SK-N-SH (cell line): ENCODE measurements around the gene MINDY4. TPM values are rescaled to one million over a fixed set of nuclear protein-coding genes. Genes with fewer than 3 reads are reported as not detected.

ENCODE experiments used
- CTCF ChIA-PET: fragments of 300-600, 350-600 bp; formaldehyde crosslinking; extraction: SDS; loops from one replicate; lab custom pipeline; 2021; lab: Yijun Ruan, JAX
- POLR2A ChIA-PET: fragments of 350-600 bp; sonication (Branson Sonifier 250); formaldehyde crosslinking; extraction: SDS; loops from one replicate; lab custom pipeline; 2020; ENCODE audit warnings: antibody characterized with exemption, inconsistent platforms; lab: Yijun Ruan, JAX
- DNase-seq: peaks from one replicate; pipeline ENCODE4 v3.0.0; 2012
- H2AFZ ChIP-seq: fragments of 200-600 bp; sonication (generic); 2 replicates; pipeline ENCODE4 v1.8.1; 2016; ENCODE audit warnings: antibody characterized with exemption, mild to moderate bottlenecking, low read depth
- H3F3A ChIP-seq: fragments of 200-600 bp; sonication (generic); replicated peaks from 2 replicates; pipeline ENCODE3; 2016; ENCODE audit warnings: antibody characterized with exemption, mild to moderate bottlenecking; ENCODE audit not compliant: insufficient read depth
- H3K27ac ChIP-seq, 2 experiments: fragments of 200-500 bp in 1 of 2; fragments of 200-600 bp in 1 of 2; sonication (Bioruptor generic) in 1 of 2; sonication (generic), shearing (Covaris generic) in 1 of 2; 2 replicates each; pipeline versions ENCODE4 v1.5.1 to v1.6.1; 2014 to 2016; ENCODE audit warnings: low read depth in 2 of 2, inconsistent platforms in 1 of 2, low read length in 1 of 2, mild to moderate bottlenecking in 1 of 2, mixed read lengths in 1 of 2
- H3K27me3 ChIP-seq: fragments of 200-600 bp; sonication (generic), shearing (Covaris generic); 2 replicates; pipeline ENCODE4 v1.6.1; 2016; ENCODE audit warnings: mixed run types; ENCODE audit not compliant: insufficient read depth
- H3K36me3 ChIP-seq, 2 experiments: fragments of 200-500 bp in 1 of 2; fragments of 200-600 bp in 1 of 2; sonication (Bioruptor generic) in 1 of 2; sonication (generic) in 1 of 2; replicated peaks in 1 of 2; 2 replicates each; pipeline versions ENCODE3 to v1.5.1; 2014 to 2016; ENCODE audit warnings: low read length in 1 of 2, mild to moderate bottlenecking in 1 of 2; ENCODE audit not compliant: insufficient read depth in 2 of 2, control insufficient read depth in 1 of 2
- H3K4me1 ChIP-seq, 2 experiments: fragments of 200-500 bp in 1 of 2; fragments of 200-600 bp in 1 of 2; sonication (Bioruptor generic) in 1 of 2; sonication (generic), shearing (Covaris generic) in 1 of 2; 2 replicates each; pipeline versions ENCODE4 v1.5.1 to v1.6.1; 2014 to 2016; ENCODE audit warnings: low read depth in 1 of 2, low read length in 1 of 2, mixed run types in 1 of 2; ENCODE audit not compliant: insufficient read depth in 2 of 2, control insufficient read depth in 1 of 2
- H3K4me2 ChIP-seq: fragments of 200-600 bp; sonication (generic), shearing (Covaris generic); 2 replicates; pipeline ENCODE4 v1.6.1; 2017; ENCODE audit warnings: mixed run types
- H3K4me3 ChIP-seq, 2 experiments: fragments of 200-500 bp in 1 of 2; fragments of 200-600 bp in 1 of 2; sonication (Bioruptor generic) in 1 of 2; sonication (generic), shearing (Covaris generic) in 1 of 2; 2 replicates each; pipeline versions ENCODE4 v1.5.1 to v1.8.1; 2014 to 2016; ENCODE audit warnings: low read depth in 2 of 2, inconsistent platforms in 1 of 2, low read length in 1 of 2, mild to moderate bottlenecking in 1 of 2, mixed read lengths in 1 of 2, moderate library complexity in 1 of 2
- H3K79me2 ChIP-seq: fragments of 200-600 bp; sonication (generic); 2 replicates; pipeline ENCODE4 v1.8.1; 2017; ENCODE audit warnings: mild to moderate bottlenecking; ENCODE audit not compliant: insufficient read depth
- H3K9ac ChIP-seq: fragments of 200-600 bp; sonication (generic); 2 replicates; pipeline ENCODE4 v1.6.1; 2017; ENCODE audit warnings: mixed run types
- H3K9me2 ChIP-seq: fragments of 200-600 bp; sonication (generic); 2 replicates; pipeline ENCODE4 v1.6.1; 2017; ENCODE audit warnings: mixed run types
- H3K9me3 ChIP-seq: fragments of 200-600 bp; sonication (generic); 2 replicates; pipeline ENCODE4 v1.6.1; 2017; ENCODE audit warnings: mixed run types, mild to moderate bottlenecking, moderate library complexity
- H4K20me1 ChIP-seq: fragments of 200-600 bp; sonication (generic); 2 replicates; pipeline ENCODE4 v1.6.1; 2017; ENCODE audit warnings: mild to moderate bottlenecking, mixed run types; ENCODE audit not compliant: insufficient read depth
- CTCF ChIP-seq: fragments of 200-600 bp; sonication (generic); IDR thresholded peaks from 2 replicates; pipeline ENCODE4 v1.6.1; 2017; ENCODE audit warnings: antibody characterized with exemption, mild to moderate bottlenecking, moderate library complexity
- ELF1 ChIP-seq: IDR thresholded peaks from 2 replicates; pipeline ENCODE4 v1.4.0; 2012
- EP300 ChIP-seq, 2 experiments: IDR thresholded peaks; 2 replicates each; pipeline versions ENCODE4 v1.4.0 to v1.6.1; 2012; ENCODE audit warnings: borderline replicate concordance in 1 of 2, low read depth in 1 of 2, low read length in 1 of 2
- EZH2phosphoT487 ChIP-seq: fragments of 200-600 bp; sonication (generic); IDR thresholded peaks from 2 replicates; pipeline ENCODE4 v1.6.1; 2017; ENCODE audit warnings: low read depth, mixed run types, mild to moderate bottlenecking, antibody characterized with exemption, moderate library complexity, borderline replicate concordance
- FOSL2 ChIP-seq: IDR thresholded peaks from 2 replicates; pipeline ENCODE4 v1.4.0; 2012; ENCODE audit warnings: low read depth, mild to moderate bottlenecking, moderate library complexity, borderline replicate concordance
- FOXM1 ChIP-seq: IDR thresholded peaks from 2 replicates; pipeline ENCODE4 v1.4.0; 2012; ENCODE audit warnings: low read depth, mild to moderate bottlenecking
- IRF3 ChIP-seq: fragments of 150-350 bp; IDR thresholded peaks from 2 replicates; pipeline ENCODE4 v1.6.1; 2016; ENCODE audit warnings: mild to moderate bottlenecking, low read depth, low read length
- JUND ChIP-seq: IDR thresholded peaks from 2 replicates; pipeline ENCODE4 v1.4.0; 2012
- MAX ChIP-seq: IDR thresholded peaks from 2 replicates; pipeline ENCODE4 v1.4.0; 2012; ENCODE audit warnings: low read depth
- MEF2A ChIP-seq: IDR thresholded peaks from 2 replicates; pipeline ENCODE4 v1.4.0; 2012; ENCODE audit warnings: low read depth, borderline replicate concordance
- NRF1 ChIP-seq: IDR thresholded peaks from 2 replicates; pipeline ENCODE4 v1.6.1; 2012; ENCODE audit warnings: low read depth, mild to moderate bottlenecking, low read length
- PBX3 ChIP-seq: IDR thresholded peaks from 2 replicates; pipeline ENCODE4; 2012
- POLR2AphosphoS5 ChIP-seq: IDR thresholded peaks from 2 replicates; pipeline ENCODE4 v1.6.1; 2012; ENCODE audit warnings: low read depth, low read length
- RCOR1 ChIP-seq: fragments of 150-350 bp; IDR thresholded peaks from 2 replicates; pipeline ENCODE4 v1.6.1; 2017; ENCODE audit warnings: antibody characterized with exemption, low read length
- RFX5 ChIP-seq: IDR thresholded peaks from 2 replicates; pipeline ENCODE4 v1.6.1; 2012; ENCODE audit warnings: mild to moderate bottlenecking, improper control_type of control experiment, low read length
- SIN3A ChIP-seq: IDR thresholded peaks from 2 replicates; pipeline ENCODE4 v1.6.1; 2012; ENCODE audit warnings: low read depth, mild to moderate bottlenecking, low read length, moderate library complexity, borderline replicate concordance
- TAF1 ChIP-seq: IDR thresholded peaks from 2 replicates; pipeline ENCODE4 v1.6.1; 2012; ENCODE audit warnings: low read depth, mild to moderate bottlenecking, low read length, moderate library complexity, borderline replicate concordance
- TCF12 ChIP-seq: IDR thresholded peaks from 2 replicates; pipeline ENCODE4 v1.4.0; 2012
- USF2 ChIP-seq: fragments of 150-350 bp; IDR thresholded peaks from 2 replicates; pipeline ENCODE4 v1.6.1; 2017; ENCODE audit warnings: antibody characterized with exemption, low read length, low read depth, borderline replicate concordance
- WGBS: methylation state at CpG from one replicate; pipeline ENCODE4 v1.1.6; 2017; ENCODE audit warnings: low lambda C conversion rate; 5-methylcytosine and 5-hydroxymethylcytosine counted together
- polyA plus RNA-seq, 3 experiments: library from polyadenylated mRNA; depleted of rRNA; stranded (reverse); fragments of >200 nt; gene quantifications; 2 replicates each; pipeline ENCODE4 v1.2.3, GENCODE V29; 2012

MINDY4 gene
- polyA plus RNA-seq, 1 of the 3 experiments (the other 2 are of a cell fraction), result 1.8 TPM

- H3K4me2 ChIP-seq, result no peak overlapping the region
- no peak for DNase-seq
- no peaks in the 10 kb centered on the region for H3K9me2 ChIP-seq
- H3K79me2 ChIP-seq, result no peaks in the 10 kb centered on the region
- no peaks in the 10 kb centered on the region for H3K27me3 ChIP-seq
- TF ChIP-seq TAF1, result no peak
- peak; percentile 35; the same call in 1 of the 2 replicates for TF ChIP-seq TCF12
- WGBS, result 67% methylated on average over 12 of the region's 12 CpGs
- H2AFZ ChIP-seq, result no peak overlapping the region
- H3K4me3 ChIP-seq, result no peak overlapping the region
- no peaks in the 10 kb centered on the region for H3K36me3 ChIP-seq
- H3K9ac ChIP-seq, result no peak overlapping the region
- H3K27ac ChIP-seq, result peak overlapping the region in 1 of 2 experiments; percentile 25; a peak in 1 of 4 replicates
- no peaks in the 10 kb centered on the region for H3K9me3 ChIP-seq
- peaks cover 0 to 19% of the 10 kb centered on the region in 2 experiments; a peak in 1 of 4 replicates for H3K4me1 ChIP-seq
- H3F3A ChIP-seq, result no peaks in the 10 kb centered on the region
- no peaks in the 10 kb centered on the region for H4K20me1 ChIP-seq
- ChIA-PET POLR2A (no interaction called here), CTCF (interaction anchor here (0.9 to 2.3 kb wide), 5 partner anchors 32 to 254 kb away, joined by 4 to 7 read pairs (median 6); partner anchors contain the start of genes AQP1, CRHR2 and GHRHR)
Observed at GRCh38 chr7:30880125-30880720, 109.0 kb downstream of the MINDY4 start.

- POLR2A ChIA-PET, result interaction anchor here (0.5 kb wide), 1 partner anchor 15 kb away, joined by 3 read pairs; no protein-coding TSS in a partner anchor
Observed at GRCh38 chr7:30880941-30881340, 109.7 kb downstream of the MINDY4 start.

More at GRCh38 chr7:30880941-30881340, 109.7 kb downstream of the MINDY4 start:
- Histone ChIP-seq H3K4me3 (no peak overlapping the region), H3K79me2 (no peaks in the 10 kb centered on the region), H3K9me2 (no peaks in the 10 kb centered on the region), H3K36me3 (no peaks in the 10 kb centered on the region)
- no peak for TF ChIP-seq RCOR1
- no peak for TF ChIP-seq POLR2AphosphoS5
- TF ChIP-seq EP300 (IDR thresholded peaks at IDR 0.05; ENCODE audit: borderline replicate concordance in 1 of 2, low read depth in 1 of 2, low read length in 1 of 2), result no peak
- TF ChIP-seq PBX3, result no peak
- no peak for TF ChIP-seq NRF1
- no peak for TF ChIP-seq IRF3
- no peak for TF ChIP-seq CTCF
- TF ChIP-seq RFX5, result no peak
- no peak for TF ChIP-seq FOSL2
- TF ChIP-seq JUND, result no peak
- TF ChIP-seq ELF1, result no peak
- no peak for TF ChIP-seq FOXM1
- TF ChIP-seq USF2, result no peak
- no peak for TF ChIP-seq MEF2A
- no peak for TF ChIP-seq MAX
- TF ChIP-seq EZH2phosphoT487, result no peak
- no peak for TF ChIP-seq SIN3A
- TF ChIP-seq, all 33 proteins: peak for 0
- H2AFZ ChIP-seq, result no peak overlapping the region
- H3K9me3 ChIP-seq, result no peaks in the 10 kb centered on the region
- H4K20me1 ChIP-seq, result no peaks in the 10 kb centered on the region
- H3K27me3 ChIP-seq, result no peaks in the 10 kb centered on the region
- H3K27ac ChIP-seq, result no peak overlapping the region
- H3K4me1 ChIP-seq, result peaks cover 0 to 24% of the 10 kb centered on the region in 2 experiments; a peak in 1 of 4 replicates
- no peak overlapping the region for H3K9ac ChIP-seq
- DNase-seq, result no peak
- H3K4me2 ChIP-seq, result no peak overlapping the region
- WGBS, result 84% methylated on average over 4 of the region's 4 CpGs
- CTCF ChIA-PET, result interaction anchor here (0.9 to 2.3 kb wide), 5 partner anchors 31 to 254 kb away, joined by 4 to 7 read pairs (median 6); partner anchors contain the start of genes AQP1, CRHR2 and GHRHR
- no peaks in the 10 kb centered on the region for H3F3A ChIP-seq
